ENCODE results near the gene RPTOR. TPM values are rescaled to one million over a fixed set of nuclear protein-coding genes. Genes with fewer than 3 reads are reported as not detected.

Gene RPTOR
- total RNA-seq, 2 experiments from 2014 or later, result 45.3 to 49.1 TPM

DNA sequence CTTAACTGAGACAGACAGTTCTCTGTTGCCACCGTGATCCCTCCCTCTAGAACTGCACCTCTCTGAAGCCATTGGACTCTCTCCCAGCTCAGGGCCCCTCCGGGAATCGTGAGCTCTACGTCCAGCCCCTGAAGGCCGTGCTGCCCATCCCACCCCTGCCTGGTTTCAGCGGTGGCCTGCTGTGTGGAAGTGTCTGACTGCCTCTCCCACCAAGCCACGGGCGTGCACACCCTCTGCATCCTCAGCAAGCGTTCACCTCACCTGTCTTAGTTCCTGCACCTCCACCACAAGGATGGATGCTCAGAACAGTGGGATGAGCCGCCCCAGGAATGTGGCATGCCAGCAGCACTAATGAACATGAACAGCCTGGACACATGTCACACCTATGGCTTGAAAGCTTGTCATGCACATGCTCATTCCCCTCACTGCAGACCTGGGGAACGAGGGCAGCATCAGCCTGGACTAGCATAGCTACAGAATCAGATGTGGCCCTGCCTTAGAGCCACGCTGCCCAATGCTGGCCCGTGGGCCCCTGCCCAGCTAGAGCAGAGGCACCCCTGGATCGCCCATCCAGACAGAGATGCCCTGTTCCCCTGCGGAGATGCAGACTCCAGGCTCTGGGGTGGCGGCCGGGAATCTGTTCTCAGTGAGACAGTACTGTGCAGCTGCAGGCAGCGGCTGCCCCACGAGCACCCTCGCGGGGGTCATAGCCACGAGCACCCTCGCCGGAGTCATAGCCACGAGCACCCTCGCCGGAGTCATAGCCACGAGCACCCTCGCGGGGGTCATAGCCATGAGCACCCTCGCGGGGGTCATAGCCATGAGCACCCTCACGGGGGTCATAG, 373.3 kb downstream of the RPTOR start:
- no peak for DNase-seq
- ATAC-seq, result no peak

DNA sequence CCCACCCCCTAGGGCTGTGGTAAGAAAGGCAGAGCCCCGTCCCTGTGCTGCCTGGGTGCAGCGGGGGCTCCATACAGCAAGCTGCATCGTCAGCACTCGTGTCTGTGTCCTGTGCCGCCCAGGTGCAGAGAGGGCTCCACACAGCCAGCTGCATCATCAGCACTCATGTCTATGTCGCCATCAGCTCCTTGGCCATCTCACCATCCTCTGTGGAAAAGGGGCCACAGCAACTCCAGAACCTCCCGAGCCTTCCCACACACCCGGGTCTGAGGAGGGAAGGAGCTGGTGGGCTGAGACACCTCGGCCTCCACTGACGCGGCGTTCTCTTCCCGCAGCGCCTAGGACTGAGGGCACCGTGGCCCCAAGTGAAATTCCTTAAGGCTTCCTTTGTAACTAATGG, 374.1 kb downstream of the RPTOR start:
- H3K4me1 Mint-ChIP-seq (ENCODE audit: low read depth), result no peaks in the 10 kb centered on the region
- H3K36me3 Mint-ChIP-seq (ENCODE audit: low read depth), result peaks cover 10% of the 10 kb centered on the region
- no peak overlapping the region for H3K27ac Mint-ChIP-seq
- no peak for ATAC-seq
- ChIA-PET POLR2A (interaction anchor here (1.1 kb wide), 1 partner anchor 9 kb away, joined by 3 read pairs; no protein-coding TSS in a partner anchor), CTCF (no interaction called here)
- intact Hi-C loops (cut with micrococcal nuclease), result no loop called here
- TF ChIP-seq, protein P1, sequence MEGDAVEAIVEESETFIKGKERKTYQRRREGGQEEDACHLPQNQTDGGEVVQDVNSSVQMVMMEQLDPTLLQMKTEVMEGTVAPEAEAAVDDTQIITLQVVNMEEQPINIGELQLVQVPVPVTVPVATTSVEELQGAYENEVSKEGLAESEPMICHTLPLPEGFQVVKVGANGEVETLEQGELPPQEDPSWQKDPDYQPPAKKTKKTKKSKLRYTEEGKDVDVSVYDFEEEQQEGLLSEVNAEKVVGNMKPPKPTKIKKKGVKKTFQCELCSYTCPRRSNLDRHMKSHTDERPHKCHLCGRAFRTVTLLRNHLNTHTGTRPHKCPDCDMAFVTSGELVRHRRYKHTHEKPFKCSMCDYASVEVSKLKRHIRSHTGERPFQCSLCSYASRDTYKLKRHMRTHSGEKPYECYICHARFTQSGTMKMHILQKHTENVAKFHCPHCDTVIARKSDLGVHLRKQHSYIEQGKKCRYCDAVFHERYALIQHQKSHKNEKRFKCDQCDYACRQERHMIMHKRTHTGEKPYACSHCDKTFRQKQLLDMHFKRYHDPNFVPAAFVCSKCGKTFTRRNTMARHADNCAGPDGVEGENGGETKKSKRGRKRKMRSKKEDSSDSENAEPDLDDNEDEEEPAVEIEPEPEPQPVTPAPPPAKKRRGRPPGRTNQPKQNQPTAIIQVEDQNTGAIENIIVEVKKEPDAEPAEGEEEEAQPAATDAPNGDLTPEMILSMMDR (IDR thresholded peaks at IDR 0.05), result no peak
- no peak overlapping the region for H3K4me3 Mint-ChIP-seq
- no peaks in the 10 kb centered on the region for H3K27me3 Mint-ChIP-seq
- DNase-seq, result no peak
- H3K9me3 Mint-ChIP-seq, result no peaks in the 10 kb centered on the region

More for the DNA sequence above, 373.3 kb downstream of the RPTOR start:
- Mint-ChIP-seq H3K4me1 (ENCODE audit: low read depth) (no peaks in the 10 kb centered on the region), H3K27me3 (no peaks in the 10 kb centered on the region), H3K27ac (no peak overlapping the region), H3K36me3 (ENCODE audit: low read depth) (peaks cover 9% of the 10 kb centered on the region), H3K9me3 (no peaks in the 10 kb centered on the region), H3K4me3 (no peak overlapping the region)
- TF ChIP-seq, protein P1 (IDR thresholded peaks at IDR 0.05), result no peak
- ChIA-PET POLR2A (interaction anchor here (1.0 to 1.1 kb wide), 2 partner anchors 8 to 78 kb away, joined by 3 read pairs; no protein-coding TSS in a partner anchor), CTCF (no interaction called here)
- intact Hi-C loops (cut with micrococcal nuclease), result no loop called here

DNA sequence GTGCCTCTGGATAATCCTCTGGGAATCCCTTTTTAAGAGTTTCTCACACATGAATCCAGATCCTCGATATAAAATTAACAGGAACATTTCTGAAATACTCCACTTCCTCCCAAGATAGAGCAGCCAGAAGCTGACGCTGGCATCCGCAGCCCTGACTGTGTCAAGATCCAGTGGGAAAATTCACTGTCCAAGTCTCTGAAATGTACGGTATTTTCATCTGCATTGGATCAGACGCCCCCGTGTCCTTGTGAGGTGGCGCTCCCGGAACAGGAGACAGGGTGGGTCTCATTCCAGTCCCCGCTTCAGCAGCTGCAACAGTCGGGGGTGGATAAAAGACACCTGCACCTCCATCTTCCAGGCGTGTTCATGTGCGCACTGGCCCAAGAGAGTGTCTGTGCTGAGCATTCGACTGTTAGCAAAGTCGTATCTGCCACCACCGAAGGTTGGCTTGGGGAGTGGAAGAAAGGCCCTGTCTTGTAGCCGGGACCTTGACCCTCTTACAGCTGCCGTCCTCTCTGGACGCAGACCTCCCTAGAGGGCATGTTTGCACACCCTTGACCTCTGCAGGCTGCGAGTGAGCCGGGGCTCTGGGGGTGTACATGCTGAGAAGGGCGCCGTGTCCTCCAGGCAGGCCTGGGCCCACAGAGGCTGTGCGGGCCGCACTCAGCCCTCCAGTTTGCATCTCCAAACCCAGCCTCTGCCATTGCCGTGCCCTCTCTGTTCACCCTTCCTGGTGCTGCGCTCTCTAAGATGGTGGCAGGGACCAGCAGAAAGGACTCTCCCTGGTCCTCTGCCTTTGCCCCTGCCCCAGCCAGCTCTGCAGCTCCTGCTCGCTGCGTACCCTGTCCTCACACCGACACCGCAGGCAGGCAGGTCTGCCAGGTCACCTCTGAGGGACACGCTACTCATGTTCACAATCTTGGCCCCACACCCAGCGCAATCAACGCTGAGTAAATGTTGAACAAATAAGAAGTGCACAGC, 375.0 kb downstream of the RPTOR start:
- H3K27ac Mint-ChIP-seq, result no peak overlapping the region
- ChIA-PET POLR2A (interaction anchor here (1.1 kb wide), 1 partner anchor 10 kb away, joined by 3 read pairs; no protein-coding TSS in a partner anchor), CTCF (no interaction called here)
- intact Hi-C loops (cut with micrococcal nuclease), result no loop called here
- no peak overlapping the region for H3K4me3 Mint-ChIP-seq
- peaks cover 7% of the 10 kb centered on the region for H3K36me3 Mint-ChIP-seq (ENCODE audit: low read depth)
- H3K4me1 Mint-ChIP-seq (ENCODE audit: low read depth), result no peaks in the 10 kb centered on the region
- no peaks in the 10 kb centered on the region for H3K9me3 Mint-ChIP-seq
- no peak for DNase-seq
- TF ChIP-seq, protein P1 (IDR thresholded peaks at IDR 0.05), result no peak
- no peak for ATAC-seq
- no peaks in the 10 kb centered on the region for H3K27me3 Mint-ChIP-seq

DNA sequence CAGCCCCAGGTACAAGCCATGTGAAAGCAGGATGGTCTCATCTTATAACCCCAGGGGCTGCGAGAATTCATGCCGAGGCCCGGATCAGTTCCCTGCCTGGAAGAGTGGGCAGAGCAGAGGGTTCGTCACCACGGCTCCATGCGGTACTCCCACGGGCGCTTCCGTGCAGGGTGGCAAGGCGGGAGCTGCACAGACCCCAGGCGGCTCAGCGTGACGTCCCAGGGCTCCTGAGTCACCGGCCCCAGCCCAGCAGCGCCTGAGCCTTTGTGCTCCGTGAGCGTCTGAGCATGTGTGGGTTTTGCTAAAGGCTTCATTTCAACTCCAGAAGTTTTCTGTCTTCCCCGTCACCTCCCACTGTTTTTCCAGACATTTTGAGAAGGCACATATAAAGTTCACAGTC, 375.8 kb downstream of the RPTOR start:
- no peak for DNase-seq
- no peak for ATAC-seq
- intact Hi-C loops (cut with micrococcal nuclease), result no loop called here
- Mint-ChIP-seq H3K4me1 (ENCODE audit: low read depth) (no peaks in the 10 kb centered on the region), H3K9me3 (no peaks in the 10 kb centered on the region), H3K36me3 (ENCODE audit: low read depth) (peaks cover 7% of the 10 kb centered on the region), H3K27ac (no peak overlapping the region), H3K27me3 (no peaks in the 10 kb centered on the region), H3K4me3 (no peak overlapping the region)
- POLR2A ChIA-PET, result no interaction called here
- CTCF ChIA-PET, result no interaction called here
- TF ChIP-seq, protein P1 (IDR thresholded peaks at IDR 0.05), result no peak

All from activated CD8-positive, alpha-beta T cell treated with anti-CD3 and anti-CD28 coated beads for 36 hours (primary cell).